IMR-90 (cell line): ENCODE measurements around the gene SLC30A2. TPM values are rescaled to one million over a fixed set of nuclear protein-coding genes. Genes with fewer than 3 reads are reported as not detected.

ENCODE experiments used
- ATAC-seq: fragments of 200-7000 bp; cut with Tn5 transposase; 2 replicates; pipeline ENCODE4 v1.9.1; 2020; ENCODE audit warnings: low read depth, mild to moderate bottlenecking, moderate library complexity
- BruUV-seq: library from RNA; stranded (reverse); fragments of 400-500 nt; replicated peaks from 2 replicates; lab custom pipeline; 2021; lab: Mats Ljungman, UMichigan
- CTCF ChIA-PET: fragments of 300-600 bp; formaldehyde crosslinking; extraction: SDS; loops from one replicate; lab custom pipeline; 2021; ENCODE audit warnings: antibody characterized with exemption; lab: Yijun Ruan, JAX
- POLR2A ChIA-PET: fragments of 300-600 bp; sonication (Branson Sonifier 250); formaldehyde crosslinking; loops from one replicate; lab custom pipeline; 2022; ENCODE audit warnings: antibody characterized with exemption; ENCODE audit not compliant: unreplicated experiment; lab: Charles Lee
- DNase-seq: peaks from one replicate; pipeline ENCODE4 v3.0.0; 2013
- H2AFZ ChIP-seq: replicated peaks from 2 replicates; pipeline ENCODE3; 2013; ENCODE audit warnings: low read length, mild to moderate bottlenecking; ENCODE audit not compliant: poor library complexity
- H2AK5ac ChIP-seq: 2 replicates; pipeline ENCODE4 v1.6.1; 2013; ENCODE audit warnings: low read depth, low read length, inconsistent platforms
- H2AK9ac ChIP-seq: replicated peaks from 2 replicates; pipeline ENCODE3; 2013; ENCODE audit warnings: mild to moderate bottlenecking, low read depth, low read length, moderate library complexity; ENCODE audit not compliant: poor library complexity
- H2BK120ac ChIP-seq: 2 replicates; pipeline ENCODE4 v1.6.1; 2013; ENCODE audit warnings: low read depth, low read length, inconsistent platforms
- H2BK15ac ChIP-seq: 3 replicates; pipeline ENCODE4 v1.6.1; 2013; ENCODE audit warnings: low read depth, low read length, inconsistent platforms
- H2BK20ac ChIP-seq: 2 replicates; pipeline ENCODE4 v1.6.1; 2013; ENCODE audit warnings: low read depth, mild to moderate bottlenecking, inconsistent platforms, low read length, moderate library complexity
- H2BK5ac ChIP-seq: 2 replicates; pipeline ENCODE4 v1.6.1; 2013; ENCODE audit warnings: mild to moderate bottlenecking, low read depth, low read length, inconsistent platforms; ENCODE audit not compliant: poor library complexity, severe bottlenecking
- H3K14ac ChIP-seq: replicated peaks from 2 replicates; pipeline ENCODE4 v1.6.1; 2013; ENCODE audit warnings: low read depth, low read length, inconsistent platforms
- H3K18ac ChIP-seq: 2 replicates; pipeline ENCODE4 v1.6.1; 2013; ENCODE audit warnings: low read depth, low read length, control low read depth
- H3K23ac ChIP-seq: 2 replicates; pipeline ENCODE4 v1.6.1; 2013; ENCODE audit warnings: low read depth, low read length, inconsistent platforms
- H3K27ac ChIP-seq: 2 replicates; pipeline ENCODE4 v1.5.1; 2013; ENCODE audit warnings: mild to moderate bottlenecking, control low read depth, low read length; ENCODE audit not compliant: insufficient read depth
- H3K27me3 ChIP-seq: 2 replicates; pipeline ENCODE4 v1.6.1; 2013; ENCODE audit warnings: low read length; ENCODE audit not compliant: control insufficient read depth, insufficient read depth
- H3K36me3 ChIP-seq: 2 replicates; pipeline ENCODE4 v1.6.1; 2013; ENCODE audit warnings: low read length, mixed read lengths; ENCODE audit not compliant: control insufficient read depth, insufficient read depth
- H3K4ac ChIP-seq: 2 replicates; pipeline ENCODE4 v1.6.1; 2013; ENCODE audit warnings: low read depth, low read length, inconsistent platforms
- H3K4me1 ChIP-seq: 2 replicates; pipeline ENCODE4 v1.6.1; 2013; ENCODE audit warnings: low read length, mixed read lengths; ENCODE audit not compliant: control insufficient read depth, insufficient read depth
- H3K4me2 ChIP-seq: 2 replicates; pipeline ENCODE4 v1.6.1; 2013; ENCODE audit warnings: low read depth, mild to moderate bottlenecking, control low read depth, low read length, moderate library complexity
- H3K4me3 ChIP-seq: 2 replicates; pipeline ENCODE4 v1.5.1; 2013; ENCODE audit warnings: low read depth, mild to moderate bottlenecking, control low read depth, low read length, moderate library complexity; ENCODE audit not compliant: insufficient read depth
- H3K56ac ChIP-seq: 2 replicates; pipeline ENCODE4 v1.6.1; 2013; ENCODE audit warnings: low read length, inconsistent platforms; ENCODE audit not compliant: insufficient read depth; ENCODE audit errors: extremely low read depth
- H3K79me1 ChIP-seq, 2 experiments: 2 replicates each; pipeline ENCODE4 v1.6.1; 2013; ENCODE audit warnings: low read length in 2 of 2, inconsistent platforms in 1 of 2, low read depth in 1 of 2
- H3K9ac ChIP-seq: 2 replicates; pipeline ENCODE4 v1.6.1; 2013; ENCODE audit warnings: low read depth, low read length, control low read depth
- H3K9me1 ChIP-seq: 2 replicates; pipeline ENCODE4 v1.6.1; 2013; ENCODE audit warnings: low read length, inconsistent platforms; ENCODE audit not compliant: insufficient read depth
- H3K9me3 ChIP-seq: 2 replicates; pipeline ENCODE4 v1.6.1; 2013; ENCODE audit warnings: low read length; ENCODE audit not compliant: control insufficient read depth, insufficient read depth
- H4K20me1 ChIP-seq: 2 replicates; pipeline ENCODE4 v1.6.1; 2013; ENCODE audit warnings: low read length, inconsistent platforms; ENCODE audit not compliant: insufficient read depth
- H4K5ac ChIP-seq: 2 replicates; pipeline ENCODE4 v1.6.1; 2013; ENCODE audit warnings: mild to moderate bottlenecking, low read depth, low read length, control low read depth
- H4K8ac ChIP-seq, 2 experiments: 2 replicates each; pipeline ENCODE4 v1.6.1; 2013; ENCODE audit warnings: low read depth in 2 of 2, low read length in 2 of 2, control low read depth in 1 of 2, inconsistent platforms in 1 of 2
- H4K91ac ChIP-seq: 2 replicates; pipeline ENCODE4 v1.6.1; 2013; ENCODE audit warnings: low read depth, low read length, inconsistent platforms; ENCODE audit not compliant: insufficient read depth
- BHLHE40 ChIP-seq: fragments of 150-350 bp; IDR thresholded peaks from 2 replicates; pipeline ENCODE4 v1.6.1; 2016; ENCODE audit warnings: mild to moderate bottlenecking, low read depth, low read length
- CEBPB ChIP-seq: IDR thresholded peaks from 2 replicates; pipeline ENCODE4 v1.6.1; 2012; ENCODE audit warnings: low read depth, low read length, improper control_type of control experiment
- FOS ChIP-seq: fragments of 150-350 bp; IDR thresholded peaks from 2 replicates; pipeline ENCODE4 v1.6.1; 2016; ENCODE audit warnings: low read depth, low read length
- MAFK ChIP-seq: IDR thresholded peaks from 2 replicates; pipeline ENCODE4 v1.6.1; 2012; ENCODE audit warnings: low read depth, low read length, improper control_type of control experiment
- MAZ ChIP-seq: IDR thresholded peaks from 2 replicates; pipeline ENCODE4 v1.6.1; 2012; ENCODE audit warnings: low read depth, mild to moderate bottlenecking, low read length, improper control_type of control experiment, moderate library complexity, borderline replicate concordance
- NFE2L2 ChIP-seq: fragments of 150-350 bp; IDR thresholded peaks from 2 replicates; pipeline ENCODE4 v1.6.1; 2016; ENCODE audit warnings: low read depth, mild to moderate bottlenecking, low read length
- RCOR1 ChIP-seq: IDR thresholded peaks from 2 replicates; pipeline ENCODE4 v1.6.1; 2012; ENCODE audit warnings: mild to moderate bottlenecking, low read length, improper control_type of control experiment; ENCODE audit not compliant: insufficient replicate concordance
- RFX5 ChIP-seq: IDR thresholded peaks from 2 replicates; pipeline ENCODE4 v1.8.0; 2012; ENCODE audit warnings: low read depth, mild to moderate bottlenecking, low read length, moderate library complexity
- SMC3 ChIP-seq: fragments of 150-350 bp; IDR thresholded peaks from 2 replicates; pipeline ENCODE4 v1.6.1; 2016; ENCODE audit warnings: low read depth, mild to moderate bottlenecking, antibody characterized with exemption, low read length, moderate library complexity
- WGBS, 2 experiments: methylation state at CpG; one replicate each; pipeline versions ENCODE4 v1.1.5 to v1.1.7; 2013; ENCODE audit warnings: missing lambda C conversion rate in 2 of 2; ENCODE audit not compliant: insufficient read length in 1 of 2; ENCODE audit errors: extremely low coverage in 2 of 2; 5-methylcytosine and 5-hydroxymethylcytosine counted together
- dilution Hi-C: fragments of 300-500 bp; cut with HindIII; formaldehyde crosslinking; loops from one replicate; pipeline ENCODE4 v1.14.3; 2018; ENCODE audit warnings: low sequenced_read_pairs; ENCODE audit not compliant: unreplicated experiment
- in situ Hi-C: fragments of 300-500 bp; cut with MboI; formaldehyde crosslinking; loops from 3 replicates; pipeline ENCODE4 v1.14.3; 2019; ENCODE audit warnings: low sequenced_read_pairs, inconsistent platforms, mixed read lengths
- intact Hi-C: fragments of 100-400 bp; cut with micrococcal nuclease; formaldehyde crosslinking; loops from 2 replicates; pipeline ENCODE4 v1.10.0; 2022
- polyA plus RNA-seq, 3 experiments: library from polyadenylated mRNA; depleted of rRNA; stranded (reverse); fragments of >200 nt; gene quantifications; 2 replicates each; pipeline ENCODE4 v1.2.3, GENCODE V29; 2012; ENCODE audit warnings: low replicate concordance in 1 of 3
- total RNA-seq: library from RNA; depleted of rRNA; stranded (reverse); fragments of >200 nt; gene quantifications from 2 replicates; pipeline ENCODE4 v1.2.3, GENCODE V29; 2012
- TF ChIP-seq, protein P1 (sequence below): conservative IDR thresholded peaks from 2 replicates; pipeline ENCODE4 v1.5.1; 2012; ENCODE audit warnings: mild to moderate bottlenecking, low read depth, low read length, improper control_type of control experiment

The SLC30A2 gene
- total and polyA plus RNA-seq, 2 of the 4 experiments (the other 2 are of a cell fraction): not detected

DNA sequence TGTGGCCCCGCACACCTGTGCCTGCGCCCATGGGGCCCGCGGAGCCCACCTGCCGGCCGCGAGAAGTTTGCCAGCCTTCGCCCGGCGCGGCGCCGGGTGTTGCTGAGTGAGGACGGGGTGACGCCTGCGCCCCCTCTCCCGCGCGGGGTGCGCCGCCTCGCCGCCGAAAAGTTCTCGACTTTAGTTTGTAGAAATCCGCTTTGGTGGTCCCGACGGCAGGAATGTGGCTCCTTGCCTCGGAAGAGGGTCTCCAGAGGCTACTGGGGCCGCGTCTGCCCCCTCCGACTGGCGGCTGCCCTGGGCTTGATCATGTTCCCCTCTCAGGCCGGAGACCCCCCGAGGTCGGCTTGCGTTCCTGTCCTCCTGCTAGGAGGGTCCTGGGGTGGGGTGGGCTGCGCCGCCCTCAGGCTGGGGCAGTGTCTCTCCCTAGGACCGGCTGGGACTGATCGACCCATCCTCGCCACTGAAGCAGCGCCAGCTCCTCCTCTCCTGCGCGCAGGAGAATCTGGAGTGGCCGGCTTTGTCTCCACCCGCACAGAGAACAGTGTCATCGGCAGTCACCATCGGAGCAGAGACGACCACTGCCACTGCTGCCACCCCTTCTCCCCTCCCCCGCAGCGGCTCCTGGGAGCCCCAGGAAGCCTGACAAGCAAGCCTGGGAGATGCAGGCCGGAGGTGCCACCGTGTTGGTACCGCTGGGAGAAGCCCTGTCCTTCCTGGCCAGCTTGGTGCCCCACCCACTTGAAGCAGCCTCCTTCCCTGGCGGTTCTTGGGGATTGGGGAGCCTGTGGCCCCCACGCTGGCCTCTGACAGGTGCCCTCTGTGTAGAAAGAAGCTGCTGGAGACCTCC lies 553 bp upstream of the SLC30A2 start (continued):
- TF ChIP-seq BHLHE40: no peak

DNA sequence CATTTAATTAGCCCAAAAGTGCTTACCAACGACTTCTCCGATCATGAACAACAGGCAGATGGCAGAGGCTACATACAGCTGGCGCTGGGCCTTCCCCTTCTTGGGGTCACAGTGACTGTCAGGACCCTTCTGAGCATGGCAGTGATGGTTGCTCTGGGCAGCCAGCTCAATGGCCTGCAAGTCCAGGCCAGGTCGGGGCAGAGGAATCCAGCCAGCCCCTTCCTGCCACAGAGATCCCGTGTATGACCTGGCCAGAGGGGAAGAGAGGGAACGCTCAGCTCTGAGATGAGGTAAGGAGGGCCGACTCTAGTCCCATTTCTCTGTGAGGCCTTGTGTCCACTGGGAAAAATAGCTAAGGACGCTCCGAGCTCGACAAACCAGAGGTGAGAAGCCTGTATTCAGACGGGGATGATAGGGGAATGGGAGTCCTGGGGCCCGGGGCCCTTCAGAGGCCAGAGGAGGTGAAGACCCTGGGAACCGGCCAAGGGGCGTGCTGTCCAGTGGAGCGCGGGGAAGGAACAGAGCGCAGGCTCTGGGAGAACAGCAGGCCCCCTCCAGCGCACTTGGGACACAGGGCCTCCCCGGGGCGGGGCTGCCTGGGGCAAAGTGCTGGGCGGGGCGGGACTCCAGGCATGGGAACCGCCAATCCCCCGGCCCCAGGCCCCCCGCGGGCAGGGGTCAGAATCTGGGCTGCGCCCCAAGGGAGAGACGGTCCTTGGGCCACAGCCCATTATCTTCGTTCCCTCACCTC lies 772 bp downstream of the SLC30A2 start:
- Histone ChIP-seq H3K9me1 (no peaks in the 10 kb centered on the region), H4K8ac (no peak overlapping the region), H2AFZ (no peak overlapping the region), H3K9ac (no peak overlapping the region), H4K5ac (no peak overlapping the region), H2AK5ac (no peak overlapping the region), H3K36me3 (no peaks in the 10 kb centered on the region), H2BK20ac (no peak overlapping the region), H2BK15ac (no peak overlapping the region), H3K18ac (no peak overlapping the region), H3K4me3 (no peak overlapping the region), H2BK5ac (no peak overlapping the region), H3K27me3 (peaks cover 84% of the 10 kb centered on the region), H3K27ac (no peak overlapping the region), H2BK120ac (no peak overlapping the region), H3K14ac (no peak overlapping the region), H3K4me1 (no peaks in the 10 kb centered on the region), H3K9me3 (no peaks in the 10 kb centered on the region), H3K79me1 (no peaks in the 10 kb centered on the region), H3K4me2 (no peak overlapping the region), H3K4ac (no peak overlapping the region), H4K91ac (no peak overlapping the region), H3K56ac (no peak overlapping the region), H3K23ac (no peak overlapping the region), H4K20me1 (no peaks in the 10 kb centered on the region), H2AK9ac (no peak overlapping the region)
- ATAC-seq (no peak), DNase-seq (no peak)
- intact Hi-C loops (no loop called here), in situ Hi-C loops (loop anchor here (5.0 kb wide), 2 partner anchors 52 to 102 kb away; no protein-coding TSS in a partner anchor), dilution Hi-C loops (no loop called here)
- TF ChIP-seq RFX5 (no peak), CEBPB (no peak), FOS (no peak), MAZ (no peak), SMC3 (no peak), RCOR1 (no peak), MAFK (no peak), NFE2L2 (no peak)
- TF ChIP-seq, protein P1, sequence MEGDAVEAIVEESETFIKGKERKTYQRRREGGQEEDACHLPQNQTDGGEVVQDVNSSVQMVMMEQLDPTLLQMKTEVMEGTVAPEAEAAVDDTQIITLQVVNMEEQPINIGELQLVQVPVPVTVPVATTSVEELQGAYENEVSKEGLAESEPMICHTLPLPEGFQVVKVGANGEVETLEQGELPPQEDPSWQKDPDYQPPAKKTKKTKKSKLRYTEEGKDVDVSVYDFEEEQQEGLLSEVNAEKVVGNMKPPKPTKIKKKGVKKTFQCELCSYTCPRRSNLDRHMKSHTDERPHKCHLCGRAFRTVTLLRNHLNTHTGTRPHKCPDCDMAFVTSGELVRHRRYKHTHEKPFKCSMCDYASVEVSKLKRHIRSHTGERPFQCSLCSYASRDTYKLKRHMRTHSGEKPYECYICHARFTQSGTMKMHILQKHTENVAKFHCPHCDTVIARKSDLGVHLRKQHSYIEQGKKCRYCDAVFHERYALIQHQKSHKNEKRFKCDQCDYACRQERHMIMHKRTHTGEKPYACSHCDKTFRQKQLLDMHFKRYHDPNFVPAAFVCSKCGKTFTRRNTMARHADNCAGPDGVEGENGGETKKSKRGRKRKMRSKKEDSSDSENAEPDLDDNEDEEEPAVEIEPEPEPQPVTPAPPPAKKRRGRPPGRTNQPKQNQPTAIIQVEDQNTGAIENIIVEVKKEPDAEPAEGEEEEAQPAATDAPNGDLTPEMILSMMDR: no peak
- ChIA-PET CTCF (interaction anchor here (1.0 kb wide), 1 partner anchor 9 kb away, joined by 4 read pairs; no protein-coding TSS in a partner anchor), POLR2A (no interaction called here)
- 32% methylated on average over 17 of the region's 29 CpGs; no CpG with 5 or more reads in 1 of the 2 experiments for WGBS, 2 experiments
- BruUV-seq: no TSS peak
